Calu3 (cell line): Measurements from ENCODE around the gene ZDHHC12. TPM values are rescaled to one million over a fixed set of nuclear protein-coding genes. Genes with fewer than 3 reads are reported as not detected.

Source experiments
- BruUV-seq: library from RNA; stranded (reverse); fragments of 400-500 nt; replicated peaks from 2 replicates; lab custom pipeline; 2021; lab: Mats Ljungman, UMichigan
- CTCF ChIA-PET: fragments of 300-600 bp; sonication (Branson Sonifier 250); formaldehyde crosslinking; loops from one replicate; lab custom pipeline; 2022; ENCODE audit warnings: antibody characterized with exemption; lab: Charles Lee
- DNase-seq: peaks from one replicate; pipeline ENCODE4 v3.0.0; 2022
- H3K27ac Mint-ChIP-seq: one replicate; pipeline ENCODE4 v1.8.0; 2022; ENCODE audit warnings: mixed read lengths; ENCODE audit not compliant: unreplicated experiment
- H3K27me3 Mint-ChIP-seq: one replicate; pipeline ENCODE4 v1.8.0; 2022; ENCODE audit warnings: mixed read lengths; ENCODE audit not compliant: unreplicated experiment
- H3K36me3 Mint-ChIP-seq: one replicate; pipeline ENCODE4 v1.8.0; 2022; ENCODE audit warnings: mild to moderate bottlenecking, moderate library complexity, mixed read lengths; ENCODE audit not compliant: insufficient read depth, unreplicated experiment
- H3K4me1 Mint-ChIP-seq: one replicate; pipeline ENCODE4 v1.8.0; 2022; ENCODE audit warnings: mild to moderate bottlenecking, low read depth, mixed read lengths; ENCODE audit not compliant: unreplicated experiment
- H3K4me3 Mint-ChIP-seq: one replicate; pipeline ENCODE4 v1.8.0; 2022; ENCODE audit warnings: mild to moderate bottlenecking, low read depth, moderate library complexity, mixed read lengths; ENCODE audit not compliant: unreplicated experiment
- H3K9me3 Mint-ChIP-seq: one replicate; pipeline ENCODE4 v1.8.0; 2022; ENCODE audit warnings: low read depth, mixed read lengths; ENCODE audit not compliant: unreplicated experiment
- intact Hi-C: fragments of 100-400 bp; cut with micrococcal nuclease; formaldehyde crosslinking; loops from one replicate; pipeline ENCODE4 v1.10.0; 2022; ENCODE audit not compliant: unreplicated experiment
- total RNA-seq: library from RNA; stranded (reverse); gene quantifications from 2 replicates; pipeline ENCODE4 v1.2.3, GENCODE V29; 2022
- TF ChIP-seq, protein P1 (sequence below): fragments of 200-600 bp; IDR thresholded peaks from one replicate; pipeline ENCODE4 v1.8.0; 2022; ENCODE audit warnings: antibody characterized with exemption; ENCODE audit not compliant: unreplicated experiment

Gene ZDHHC12
- total RNA-seq, 1 experiment from 2014 or later = 35.4 TPM

DNA sequence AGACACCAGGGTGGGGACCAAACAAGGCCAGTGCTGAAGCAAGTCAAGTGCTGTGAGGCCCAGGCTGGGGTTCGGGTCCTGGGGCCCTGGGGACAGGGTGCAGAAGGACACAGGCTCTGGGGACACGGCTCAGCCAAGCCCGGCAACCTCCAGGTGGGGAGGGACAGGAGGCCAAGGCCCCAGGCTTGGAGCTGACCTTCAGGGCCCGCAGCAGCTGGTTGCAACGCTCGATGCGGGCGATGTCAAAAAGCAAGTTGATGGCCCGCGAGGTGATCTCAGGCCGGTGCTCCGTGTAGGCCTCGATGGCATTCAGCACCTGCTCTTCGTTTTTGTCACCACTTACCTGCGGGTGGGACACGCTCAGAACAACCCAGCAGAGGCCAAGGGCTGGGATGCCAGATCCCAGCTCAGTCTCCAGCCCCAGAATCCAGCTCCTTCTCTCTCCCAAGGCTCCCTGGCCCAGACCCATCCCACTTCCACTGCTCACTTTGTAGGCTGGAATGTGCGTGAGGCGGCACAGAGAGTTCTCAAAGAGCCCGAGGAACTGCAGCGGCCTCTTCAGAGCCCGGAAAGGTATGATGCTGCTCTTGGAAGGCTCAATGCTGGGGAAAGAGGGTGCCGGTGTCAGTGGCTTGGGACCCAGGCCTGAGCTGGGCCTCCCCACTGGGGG, 27.1 kb upstream of the ZDHHC12 start:
- intact Hi-C loops = no loop called here
- Mint-ChIP-seq H3K27ac (no peak overlapping the region), H3K4me3 (no peak overlapping the region), H3K27me3 (no peaks in the 10 kb centered on the region), H3K4me1 (no peaks in the 10 kb centered on the region), H3K9me3 (no peaks in the 10 kb centered on the region), H3K36me3 (peaks cover 10% of the 10 kb centered on the region)
- TF ChIP-seq, protein P1, sequence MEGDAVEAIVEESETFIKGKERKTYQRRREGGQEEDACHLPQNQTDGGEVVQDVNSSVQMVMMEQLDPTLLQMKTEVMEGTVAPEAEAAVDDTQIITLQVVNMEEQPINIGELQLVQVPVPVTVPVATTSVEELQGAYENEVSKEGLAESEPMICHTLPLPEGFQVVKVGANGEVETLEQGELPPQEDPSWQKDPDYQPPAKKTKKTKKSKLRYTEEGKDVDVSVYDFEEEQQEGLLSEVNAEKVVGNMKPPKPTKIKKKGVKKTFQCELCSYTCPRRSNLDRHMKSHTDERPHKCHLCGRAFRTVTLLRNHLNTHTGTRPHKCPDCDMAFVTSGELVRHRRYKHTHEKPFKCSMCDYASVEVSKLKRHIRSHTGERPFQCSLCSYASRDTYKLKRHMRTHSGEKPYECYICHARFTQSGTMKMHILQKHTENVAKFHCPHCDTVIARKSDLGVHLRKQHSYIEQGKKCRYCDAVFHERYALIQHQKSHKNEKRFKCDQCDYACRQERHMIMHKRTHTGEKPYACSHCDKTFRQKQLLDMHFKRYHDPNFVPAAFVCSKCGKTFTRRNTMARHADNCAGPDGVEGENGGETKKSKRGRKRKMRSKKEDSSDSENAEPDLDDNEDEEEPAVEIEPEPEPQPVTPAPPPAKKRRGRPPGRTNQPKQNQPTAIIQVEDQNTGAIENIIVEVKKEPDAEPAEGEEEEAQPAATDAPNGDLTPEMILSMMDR = no peak
- no peak for DNase-seq
- CTCF ChIA-PET = no interaction called here
- BruUV-seq = no TSS peak

DNA sequence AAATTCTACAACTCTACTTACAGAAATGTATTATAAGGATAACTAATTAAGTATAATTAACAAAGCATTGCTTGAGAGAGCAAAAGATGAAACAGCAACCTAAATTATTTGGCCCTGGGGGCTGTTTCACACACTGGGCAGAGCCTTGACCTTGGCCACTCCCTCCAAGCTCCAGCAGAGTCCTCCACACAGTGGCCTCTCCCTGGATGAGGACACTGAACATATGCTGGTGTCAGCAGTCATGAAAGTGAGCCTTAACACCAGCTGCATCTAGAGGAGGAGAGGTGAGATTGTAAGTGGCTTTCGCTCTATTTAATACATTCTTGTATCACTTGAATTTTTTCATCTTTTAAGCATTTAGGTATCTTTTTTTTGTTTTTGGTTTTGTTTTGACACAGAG, 23.3 kb upstream of the ZDHHC12 start:
- BruUV-seq = no TSS peak
- no peak for DNase-seq
- intact Hi-C loops = no loop called here
- TF ChIP-seq, protein P1 = no peak
- Mint-ChIP-seq H3K27ac (no peak overlapping the region), H3K4me3 (no peak overlapping the region), H3K36me3 (peaks cover 10% of the 10 kb centered on the region), H3K4me1 (no peaks in the 10 kb centered on the region), H3K27me3 (no peaks in the 10 kb centered on the region), H3K9me3 (no peaks in the 10 kb centered on the region)
- CTCF ChIA-PET = no interaction called here

DNA sequence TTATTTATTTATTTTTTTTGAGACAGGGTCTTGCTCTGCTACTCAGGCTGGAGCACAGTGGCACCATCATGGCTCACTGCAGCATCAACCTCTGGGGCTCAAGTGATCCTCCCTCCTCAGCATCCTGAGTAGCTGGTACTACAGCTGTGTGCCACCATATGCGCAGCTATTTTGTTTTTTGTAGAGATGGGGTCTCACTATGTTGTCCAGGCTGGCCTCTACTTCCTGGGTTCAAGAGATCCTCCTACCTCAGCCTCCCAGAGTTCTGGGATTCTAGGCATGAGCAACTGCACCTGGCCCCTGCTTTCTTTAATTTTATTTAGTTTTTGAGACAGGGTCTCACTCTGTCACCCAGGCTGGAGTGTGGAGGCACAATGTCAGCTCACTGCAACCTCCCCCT, 19.5 kb upstream of the ZDHHC12 start:
- intact Hi-C loops = no loop called here
- no peak overlapping the region for H3K4me3 Mint-ChIP-seq
- DNase-seq = no peak
- H3K36me3 Mint-ChIP-seq = no peaks in the 10 kb centered on the region
- no peaks in the 10 kb centered on the region for H3K4me1 Mint-ChIP-seq
- TF ChIP-seq, protein P1 = no peak
- CTCF ChIA-PET = interaction anchor here (0.7 kb wide), 1 partner anchor 578 kb away, joined by 5 read pairs; no protein-coding TSS in a partner anchor
- H3K27me3 Mint-ChIP-seq = no peaks in the 10 kb centered on the region
- no peaks in the 10 kb centered on the region for H3K9me3 Mint-ChIP-seq
- no TSS peak for BruUV-seq
- no peak overlapping the region for H3K27ac Mint-ChIP-seq

DNA sequence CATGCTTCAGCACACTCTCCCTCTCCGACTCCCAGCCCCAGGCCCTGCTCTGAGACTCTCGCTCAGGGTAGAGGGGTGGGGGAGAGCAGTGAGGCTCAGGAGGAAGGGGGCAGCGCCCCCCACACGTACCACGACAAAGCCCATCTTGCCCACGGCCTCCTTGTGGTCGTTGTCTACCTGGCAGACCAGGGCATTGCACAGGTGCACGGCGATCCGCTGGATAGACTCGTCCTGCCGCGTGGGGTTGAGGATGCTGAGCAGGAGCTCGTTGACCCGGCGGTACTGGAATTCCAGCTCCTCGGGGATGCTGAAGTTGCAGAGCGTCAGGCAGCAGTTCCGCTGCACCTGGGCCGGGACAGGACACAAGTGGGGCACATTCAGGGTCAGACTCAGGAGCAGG, 18.5 kb upstream of the ZDHHC12 start:
- Mint-ChIP-seq H3K4me1 (no peaks in the 10 kb centered on the region), H3K27ac (no peak overlapping the region), H3K4me3 (no peak overlapping the region), H3K27me3 (no peaks in the 10 kb centered on the region), H3K9me3 (no peaks in the 10 kb centered on the region), H3K36me3 (peaks cover under 1% of the 10 kb centered on the region)
- TF ChIP-seq, protein P1 = no peak
- no peak for DNase-seq
- intact Hi-C loops = no loop called here
- CTCF ChIA-PET = interaction anchor here (0.6 kb wide), 1 partner anchor 74 kb away, joined by 4 read pairs; no protein-coding TSS in a partner anchor
- BruUV-seq = no TSS peak
